WTC11 (cell line): ENCODE data around the gene PHF24.

ENCODE experiments used
- ARID4B ChIP-seq: sonication (generic); formaldehyde crosslinking; IDR thresholded peaks from 2 replicates; pipeline ENCODE4 v1.8.0; 2023; ENCODE audit warnings: missing genetic modification reagents, mild to moderate bottlenecking, borderline replicate concordance
- PREB ChIP-seq: sonication (generic); formaldehyde crosslinking; IDR thresholded peaks from 2 replicates; pipeline ENCODE4 v1.8.1; 2022; ENCODE audit warnings: mild to moderate bottlenecking, missing genetic modification reagents, moderate library complexity, borderline replicate concordance
- ZNF232 ChIP-seq: sonication (generic); formaldehyde crosslinking; IDR thresholded peaks from 2 replicates; pipeline ENCODE4 v1.8.0; 2022; ENCODE audit warnings: mild to moderate bottlenecking, missing genetic modification reagents

GRCh38 chr9:35028341-35028740 is 70.3 kb downstream of the PHF24 start:
- TF ChIP-seq ARID4B (CRISPR knock-in tag) (no peak), PREB (no peak), ZNF232 (CRISPR knock-in tag) (no peak)
